Activated CD8-positive, alpha-beta memory T cell treated with anti-CD3 and anti-CD28 coated beads, Interleukin-2, amount 10 ng/mL, durations not matched to agents 7 days and 5 days (primary cell): ENCODE results near the gene PPP1R15B. TPM values are rescaled to one million over a fixed set of nuclear protein-coding genes. Genes with fewer than 3 reads are reported as not detected.

Experiments
- ATAC-seq: fragments of 150-1000 bp; cut with Tn5 transposase; one replicate; pipeline ENCODE4 v1.10.0; 2021; ENCODE audit warnings: moderate library complexity
- CTCF ChIA-PET: fragments of 350-600 bp; sonication (Branson Sonifier 250); formaldehyde crosslinking; loops from one replicate; lab custom pipeline; 2021; ENCODE audit warnings: antibody characterized with exemption; lab: Charles Lee
- DNase-seq: peaks from one replicate; pipeline ENCODE4 v3.0.0-alpha.2; 2020
- H3K27ac Mint-ChIP-seq: one replicate; pipeline ENCODE4 v1.8.0; 2021; ENCODE audit warnings: mild to moderate bottlenecking, mixed read lengths
- H3K27me3 Mint-ChIP-seq: one replicate; pipeline ENCODE4 v1.8.0; 2021; ENCODE audit warnings: mixed read lengths
- H3K36me3 Mint-ChIP-seq: one replicate; pipeline ENCODE4 v1.8.0; 2021; ENCODE audit warnings: mild to moderate bottlenecking, mixed read lengths
- H3K4me1 Mint-ChIP-seq: one replicate; pipeline ENCODE4 v1.8.0; 2021; ENCODE audit warnings: mixed read lengths
- H3K4me3 Mint-ChIP-seq: one replicate; pipeline ENCODE4 v1.8.0; 2021; ENCODE audit warnings: mild to moderate bottlenecking, moderate library complexity, mixed read lengths
- H3K9me3 Mint-ChIP-seq: one replicate; pipeline ENCODE4 v1.8.0; 2022; ENCODE audit warnings: low read depth, mixed read lengths
- total RNA-seq, 2 experiments: library from RNA; stranded (reverse); gene quantifications; one replicate each; pipeline ENCODE4 v1.2.3, GENCODE V29; 2021

PPP1R15B gene
- total RNA-seq, 2 experiments from 2014 or later = 75.5 to 81.7 TPM

- DNase-seq = peak; percentile 18
- H3K9me3 Mint-ChIP-seq = no peaks in the 10 kb centered on the region
- no peaks in the 10 kb centered on the region for H3K27me3 Mint-ChIP-seq
- CTCF ChIA-PET = interaction anchor here (0.7 to 6.2 kb wide), 5 partner anchors 8 to 540 kb away, joined by 3 to 66 read pairs (median 3); no protein-coding TSS in a partner anchor
- no peak overlapping the region for H3K4me3 Mint-ChIP-seq
- H3K27ac Mint-ChIP-seq = peak overlapping the region; percentile 1
- H3K4me1 Mint-ChIP-seq = peaks cover 19% of the 10 kb centered on the region
- ATAC-seq = no peak
- H3K36me3 Mint-ChIP-seq = peaks cover 45% of the 10 kb centered on the region
These were observed 10.6 kb downstream of the PPP1R15B start for GRCh38 chr1:204400882-204401510.

DNA sequence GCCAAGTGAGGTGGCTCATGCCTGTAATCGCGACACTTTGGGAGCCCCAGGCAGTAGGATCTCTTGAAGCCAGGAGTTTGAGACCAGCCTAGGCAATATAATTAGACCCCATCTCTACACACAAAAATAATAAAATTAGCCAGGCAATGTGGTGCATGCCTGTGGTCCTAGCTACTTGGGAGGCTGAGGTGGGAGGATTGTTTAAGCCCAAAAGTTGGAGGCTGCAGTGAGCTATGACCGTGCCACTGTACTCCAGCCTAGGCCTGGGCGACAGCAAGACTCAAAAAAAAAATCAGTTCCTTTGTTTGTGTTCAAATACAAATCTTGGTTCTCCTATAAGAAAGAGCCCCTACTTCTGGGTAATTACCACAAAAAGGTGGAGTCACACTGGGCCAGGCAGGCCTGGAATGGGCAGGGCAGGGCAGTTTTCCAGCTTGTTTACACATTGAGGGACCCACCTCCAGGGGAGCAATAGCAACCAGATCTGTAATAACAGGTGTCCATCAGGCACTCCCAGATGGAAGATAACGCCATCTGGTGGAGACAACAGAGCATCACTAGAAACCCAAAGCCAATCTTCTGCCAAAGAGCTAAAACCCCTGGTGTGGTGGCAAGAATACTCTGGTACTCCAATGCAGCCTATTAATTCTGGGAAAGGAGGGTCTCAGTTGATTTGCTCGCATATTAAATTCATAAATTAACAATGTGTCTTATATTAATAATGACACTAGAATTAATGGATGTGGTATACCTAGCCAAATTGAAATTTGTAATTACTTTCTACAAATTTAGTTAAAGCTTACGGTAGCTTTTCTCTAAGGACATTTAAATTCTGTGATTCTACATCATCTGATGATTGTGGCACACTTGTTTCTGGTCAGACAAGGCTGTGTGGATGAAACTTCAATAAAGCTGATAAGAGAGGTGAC lies 13.2 kb downstream of the PPP1R15B start:
- no peak overlapping the region for H3K27ac Mint-ChIP-seq
- no peaks in the 10 kb centered on the region for H3K9me3 Mint-ChIP-seq
- peak; percentile 84 for ATAC-seq
- peaks cover 33% of the 10 kb centered on the region for H3K36me3 Mint-ChIP-seq
- DNase-seq = peak; percentile 75
- CTCF ChIA-PET = interaction anchor here (0.6 to 6.2 kb wide), 40 partner anchors 9 to 1305 kb away, joined by 3 to 66 read pairs (median 5); no protein-coding TSS in a partner anchor
- H3K4me3 Mint-ChIP-seq = no peak overlapping the region
- no peaks in the 10 kb centered on the region for H3K27me3 Mint-ChIP-seq
- H3K4me1 Mint-ChIP-seq = peaks cover 2% of the 10 kb centered on the region

- no peaks in the 10 kb centered on the region for H3K4me1 Mint-ChIP-seq
- H3K36me3 Mint-ChIP-seq = peaks cover 29% of the 10 kb centered on the region
- no peaks in the 10 kb centered on the region for H3K27me3 Mint-ChIP-seq
- ATAC-seq = no peak
- H3K27ac Mint-ChIP-seq = no peak overlapping the region
- CTCF ChIA-PET = interaction anchor here (2.8 to 6.2 kb wide), 5 partner anchors 13 to 107 kb away, joined by 9 to 66 read pairs (median 22); no protein-coding TSS in a partner anchor
- no peaks in the 10 kb centered on the region for H3K9me3 Mint-ChIP-seq
- H3K4me3 Mint-ChIP-seq = no peak overlapping the region
- DNase-seq = peak; percentile 0
These were observed 15.5 kb downstream of the PPP1R15B start for GRCh38 chr1:204396015-204396583.

GRCh38 chr1:204391629-204392028 lies 20.0 kb downstream of the PPP1R15B start:
- no peak for DNase-seq
- Mint-ChIP-seq H3K4me3 (no peak overlapping the region), H3K9me3 (no peaks in the 10 kb centered on the region), H3K4me1 (no peaks in the 10 kb centered on the region), H3K27ac (no peak overlapping the region), H3K36me3 (peaks cover 9% of the 10 kb centered on the region), H3K27me3 (no peaks in the 10 kb centered on the region)
- no peak for ATAC-seq
- CTCF ChIA-PET = no interaction called here

DNA sequence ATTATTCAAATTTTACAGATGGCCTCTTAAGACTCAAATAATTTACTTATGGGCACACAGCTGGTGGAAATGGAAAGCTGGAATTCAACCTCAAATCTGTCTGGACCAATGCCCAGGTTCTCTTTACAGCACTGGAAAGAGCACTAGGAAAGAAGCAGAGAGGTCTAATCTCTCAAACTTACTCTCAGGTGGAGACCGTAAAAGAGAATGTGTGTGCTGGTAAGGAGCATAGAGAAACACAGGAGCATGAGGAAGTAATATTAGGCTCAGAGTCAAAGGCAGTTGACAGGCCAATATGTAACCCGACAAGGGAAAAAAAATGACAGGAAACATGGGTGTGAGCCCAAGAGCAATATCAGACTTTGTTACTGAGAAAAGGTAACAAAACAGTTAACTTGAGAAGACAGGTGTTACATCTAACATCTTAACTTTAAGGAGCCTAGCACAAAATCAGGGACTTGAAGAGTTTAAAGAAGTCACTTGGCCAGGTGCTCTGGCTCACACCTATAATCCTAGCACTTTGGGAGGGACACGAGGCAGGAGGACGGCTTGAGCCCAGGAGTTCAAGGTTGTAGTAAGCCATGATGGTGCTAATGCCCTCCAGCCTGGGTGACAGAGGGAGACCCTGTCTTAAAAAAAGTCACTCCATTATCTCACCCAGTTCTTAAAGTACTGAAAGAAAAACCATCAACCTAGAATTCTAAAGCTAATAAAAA lies 20.7 kb downstream of the PPP1R15B start:
- ATAC-seq (no peak), DNase-seq (no peak)
- Mint-ChIP-seq H3K9me3 (no peaks in the 10 kb centered on the region), H3K27ac (no peak overlapping the region), H3K4me3 (no peak overlapping the region), H3K4me1 (no peaks in the 10 kb centered on the region), H3K36me3 (peaks cover 3% of the 10 kb centered on the region), H3K27me3 (no peaks in the 10 kb centered on the region)
- CTCF ChIA-PET = interaction anchor here (1.2 to 3.5 kb wide), 2 partner anchors 7 to 143 kb away, joined by 3 to 24 read pairs; no protein-coding TSS in a partner anchor

DNA sequence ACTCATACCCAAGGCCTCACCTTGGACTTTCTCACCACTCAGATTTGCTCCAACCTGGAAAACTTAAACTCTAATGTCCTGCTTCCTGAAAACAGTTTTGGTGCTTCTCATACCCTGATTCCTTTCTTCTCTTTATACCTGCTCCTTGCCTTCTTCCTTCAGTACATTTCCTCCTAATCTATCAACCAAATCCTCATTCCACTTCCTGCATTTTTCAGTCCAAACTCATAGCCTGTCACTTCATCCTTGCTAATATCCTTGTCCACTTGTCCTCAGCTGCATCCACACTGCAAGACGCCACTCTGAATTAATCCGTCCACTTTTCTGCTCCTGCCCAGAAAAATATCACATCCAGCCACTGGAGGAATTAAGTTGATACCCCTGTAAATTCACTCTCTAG lies 25.9 kb downstream of the PPP1R15B start:
- CTCF ChIA-PET = interaction anchor here (2.1 to 3.2 kb wide), 3 partner anchors 13 to 45 kb away, joined by 5 to 14 read pairs (median 9); no protein-coding TSS in a partner anchor
- no peak overlapping the region for H3K27ac Mint-ChIP-seq
- no peak overlapping the region for H3K4me3 Mint-ChIP-seq
- no peaks in the 10 kb centered on the region for H3K36me3 Mint-ChIP-seq
- peaks cover 4% of the 10 kb centered on the region for H3K4me1 Mint-ChIP-seq
- DNase-seq (no peak), ATAC-seq (no peak)
- H3K27me3 Mint-ChIP-seq = peaks cover 5% of the 10 kb centered on the region
- no peaks in the 10 kb centered on the region for H3K9me3 Mint-ChIP-seq

DNA sequence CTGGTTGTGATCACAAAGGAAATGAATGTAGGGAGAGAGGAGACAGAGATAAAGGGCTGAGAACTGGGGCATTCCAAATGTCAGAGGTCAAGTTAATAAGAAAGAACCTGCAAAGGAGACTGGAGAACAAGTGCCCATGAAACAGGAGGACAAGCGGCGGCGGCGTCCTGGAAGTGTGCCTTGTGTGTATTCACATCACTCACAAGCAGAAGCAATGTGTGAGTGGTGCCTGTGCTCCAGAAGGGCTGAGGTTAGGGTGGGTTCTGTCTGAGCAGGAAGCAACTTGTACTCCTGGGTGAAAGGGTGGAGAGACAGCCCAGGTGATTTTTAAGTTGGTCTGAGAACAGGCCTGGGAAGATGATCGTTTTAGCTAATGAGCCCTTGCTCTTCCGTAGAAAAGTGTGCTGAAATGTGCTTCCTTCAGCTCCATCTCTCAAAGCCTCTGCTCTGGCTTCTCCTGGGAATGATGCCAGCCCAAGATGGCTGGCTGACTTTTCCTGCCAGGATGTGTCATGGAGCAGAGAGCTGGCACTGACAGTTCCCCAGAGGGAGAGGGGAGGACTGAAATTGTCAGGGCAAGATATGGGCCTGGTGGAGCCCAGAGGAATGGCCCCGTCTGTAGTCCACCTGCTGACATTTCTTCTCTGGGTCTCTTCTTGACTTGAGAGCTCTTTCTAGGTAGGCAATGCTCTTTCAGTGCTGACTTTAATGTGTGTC lies 26.8 kb downstream of the PPP1R15B start:
- H3K36me3 Mint-ChIP-seq = no peaks in the 10 kb centered on the region
- ATAC-seq = no peak
- H3K27ac Mint-ChIP-seq = no peak overlapping the region
- no peaks in the 10 kb centered on the region for H3K9me3 Mint-ChIP-seq
- CTCF ChIA-PET = interaction anchor here (2.1 to 3.2 kb wide), 2 partner anchors 14 to 46 kb away, joined by 9 to 14 read pairs; no protein-coding TSS in a partner anchor
- H3K4me1 Mint-ChIP-seq = peaks cover 4% of the 10 kb centered on the region
- H3K4me3 Mint-ChIP-seq = no peak overlapping the region
- peaks cover 14% of the 10 kb centered on the region for H3K27me3 Mint-ChIP-seq
- DNase-seq = no peak

GRCh38 chr1:204383163-204383904 lies 28.3 kb downstream of the PPP1R15B start:
- Mint-ChIP-seq H3K27me3 (peaks cover 25% of the 10 kb centered on the region), H3K4me3 (no peak overlapping the region), H3K9me3 (no peaks in the 10 kb centered on the region), H3K4me1 (peaks cover 6% of the 10 kb centered on the region), H3K27ac (no peak overlapping the region), H3K36me3 (no peaks in the 10 kb centered on the region)
- DNase-seq = no peak
- no peak for ATAC-seq
- CTCF ChIA-PET = interaction anchor here (1.3 to 6.0 kb wide), 4 partner anchors 11 to 24 kb away, joined by 4 to 41 read pairs (median 21); no protein-coding TSS in a partner anchor

- ATAC-seq = no peak
These were observed 28.9 kb downstream of the PPP1R15B start for GRCh38 chr1:204382714-204383083.

GRCh38 chr1:204380293-204380831 lies 31.3 kb downstream of the PPP1R15B start:
- H3K27ac Mint-ChIP-seq = no peak overlapping the region
- ATAC-seq = no peak
- CTCF ChIA-PET = interaction anchor here (1.2 to 6.0 kb wide), 5 partner anchors 10 to 427 kb away, joined by 3 to 41 read pairs (median 7); no protein-coding TSS in a partner anchor
- H3K27me3 Mint-ChIP-seq = peaks cover 44% of the 10 kb centered on the region
- DNase-seq = no peak
- H3K4me3 Mint-ChIP-seq = no peak overlapping the region
- no peaks in the 10 kb centered on the region for H3K36me3 Mint-ChIP-seq
- H3K4me1 Mint-ChIP-seq = peaks cover 11% of the 10 kb centered on the region
- H3K9me3 Mint-ChIP-seq = no peaks in the 10 kb centered on the region

More at GRCh38 chr1:204382714-204383083, 28.9 kb downstream of the PPP1R15B start:
- Mint-ChIP-seq H3K27ac (no peak overlapping the region), H3K4me1 (peaks cover 11% of the 10 kb centered on the region), H3K4me3 (no peak overlapping the region), H3K27me3 (peaks cover 31% of the 10 kb centered on the region), H3K9me3 (no peaks in the 10 kb centered on the region), H3K36me3 (no peaks in the 10 kb centered on the region)
- DNase-seq = no peak
- CTCF ChIA-PET = interaction anchor here (1.2 to 6.0 kb wide), 5 partner anchors 11 to 219 kb away, joined by 3 to 41 read pairs (median 6); no protein-coding TSS in a partner anchor
